Neural progenitor cell (in vitro differentiated cells): ENCODE measurements around the gene HDGFL2. TPM values are rescaled to one million over a fixed set of nuclear protein-coding genes. Genes with fewer than 3 reads are reported as not detected.

Source experiments
- DNase-seq: peaks from one replicate; pipeline ENCODE4 v3.0.0-alpha.2; 2016; ENCODE audit warnings: low spot score
- H2AFZ ChIP-seq: fragments of 200-600 bp; sonication (generic); replicated peaks from 2 replicates; pipeline ENCODE4 v1.6.1; 2016; ENCODE audit warnings: antibody characterized with exemption
- H3F3A ChIP-seq: fragments of 200-600 bp; sonication (generic); 2 replicates; pipeline ENCODE4 v1.6.1; 2016; ENCODE audit warnings: antibody characterized with exemption, low read depth
- H3K27ac ChIP-seq: fragments of 200-600 bp; sonication (generic); 2 replicates; pipeline ENCODE4 v1.5.1; 2016; ENCODE audit warnings: mild to moderate bottlenecking
- H3K27me3 ChIP-seq: fragments of 200-600 bp; sonication (generic); 2 replicates; pipeline ENCODE4 v1.6.1; 2016; ENCODE audit warnings: mild to moderate bottlenecking, moderate library complexity
- H3K36me3 ChIP-seq: fragments of 200-600 bp; sonication (generic); 2 replicates; pipeline ENCODE4 v1.5.1; 2016
- H3K4me1 ChIP-seq: fragments of 200-600 bp; sonication (generic); 2 replicates; pipeline ENCODE4 v1.6.1; 2016; ENCODE audit warnings: mixed run types
- H3K4me2 ChIP-seq: fragments of 200-600 bp; sonication (generic); 2 replicates; pipeline ENCODE4 v1.6.1; 2016
- H3K4me3 ChIP-seq: fragments of 200-600 bp; sonication (generic); 2 replicates; pipeline ENCODE4 v1.5.1; 2016
- H3K79me2 ChIP-seq: fragments of 200-600 bp; sonication (generic); 2 replicates; pipeline ENCODE4 v1.6.1; 2016; ENCODE audit warnings: low read depth
- H3K9ac ChIP-seq: fragments of 200-600 bp; sonication (generic); 2 replicates; pipeline ENCODE4 v1.6.1; 2016
- H3K9me3 ChIP-seq: fragments of 200-600 bp; sonication (generic); 2 replicates; pipeline ENCODE4 v1.5.1; 2016; ENCODE audit warnings: low read depth
- H4K20me1 ChIP-seq: fragments of 200-600 bp; sonication (generic); 2 replicates; pipeline ENCODE4 v1.6.1; 2016; ENCODE audit warnings: low read depth
- H3K27ac Mint-ChIP-seq: 3 replicates; pipeline ENCODE4 v1.8.0; 2021; ENCODE audit warnings: mixed read lengths
- H3K27me3 Mint-ChIP-seq: 2 replicates; pipeline ENCODE4 v1.8.0; 2022; ENCODE audit warnings: low read depth, mild to moderate bottlenecking, inconsistent platforms, moderate library complexity, mixed read lengths; ENCODE audit not compliant: insufficient read depth
- H3K36me3 Mint-ChIP-seq: 3 replicates; pipeline ENCODE4 v1.8.0; 2021; ENCODE audit warnings: mixed read lengths
- H3K4me1 Mint-ChIP-seq: 3 replicates; pipeline ENCODE4 v1.8.0; 2021; ENCODE audit warnings: mixed read lengths
- H3K4me3 Mint-ChIP-seq: 3 replicates; pipeline ENCODE4 v1.8.0; 2021; ENCODE audit warnings: mild to moderate bottlenecking, moderate library complexity, mixed read lengths
- H3K9me3 Mint-ChIP-seq: 3 replicates; pipeline ENCODE4 v1.8.0; 2020; ENCODE audit warnings: mixed read lengths
- CTCF ChIP-seq: fragments of 200-600 bp; sonication (generic); IDR thresholded peaks from 2 replicates; pipeline ENCODE4 v1.5.1; 2017; ENCODE audit warnings: antibody characterized with exemption, mild to moderate bottlenecking
- EZH2 ChIP-seq: fragments of 200-600 bp; sonication (generic); IDR thresholded peaks from 2 replicates; pipeline ENCODE4 v1.6.1; 2017; ENCODE audit warnings: antibody characterized with exemption, mild to moderate bottlenecking, moderate library complexity
- EZH2phosphoT487 ChIP-seq: fragments of 200-600 bp; sonication (generic); IDR thresholded peaks from 2 replicates; pipeline ENCODE4 v1.6.1; 2017; ENCODE audit warnings: antibody characterized with exemption
- total RNA-seq: library from RNA; depleted of rRNA; stranded (reverse); fragments of >200 nt; gene quantifications from 2 replicates; pipeline ENCODE4 v1.2.3, GENCODE V29; 2015; ENCODE audit warnings: low replicate concordance

HDGFL2 gene
- total RNA-seq, 1 donor from 2014 or later = 36.0 TPM

GRCh38 chr19:4504891-4505569 lies 32.9 kb downstream of the HDGFL2 start:
- H4K20me1 ChIP-seq = peaks cover 22% of the 10 kb centered on the region
- H3K4me2 ChIP-seq = no peak overlapping the region
- H3K4me3 ChIP-seq = no peak overlapping the region
- no peaks in the 10 kb centered on the region for H3K9me3 ChIP-seq
- Mint-ChIP-seq H3K4me1 (no peaks in the 10 kb centered on the region), H3K27me3 (peaks cover 15% of the 10 kb centered on the region), H3K9me3 (no peaks in the 10 kb centered on the region), H3K27ac (no peak overlapping the region), H3K4me3 (no peak overlapping the region), H3K36me3 (peaks cover 9% of the 10 kb centered on the region)
- H3K79me2 ChIP-seq = no peaks in the 10 kb centered on the region
- no peak overlapping the region for H3K27ac ChIP-seq
- no peaks in the 10 kb centered on the region for H3F3A ChIP-seq
- H3K9ac ChIP-seq = no peak overlapping the region
- TF ChIP-seq EZH2 (no peak), CTCF (no peak), EZH2phosphoT487 (no peak)
- H3K4me1 ChIP-seq = peaks cover 11% of the 10 kb centered on the region
- no peaks in the 10 kb centered on the region for H3K27me3 ChIP-seq
- H3K36me3 ChIP-seq = no peaks in the 10 kb centered on the region
- no peak for DNase-seq
- H2AFZ ChIP-seq = no peak overlapping the region

GRCh38 chr19:4505570-4506448 lies 33.7 kb downstream of the HDGFL2 start:
- TF ChIP-seq EZH2 (no peak), EZH2phosphoT487 (no peak), CTCF (no peak)
- H3K4me3 ChIP-seq = no peak overlapping the region
- H3K27ac Mint-ChIP-seq = peak overlapping the region; percentile 50

GRCh38 chr19:4506449-4507149 lies 34.5 kb downstream of the HDGFL2 start:
- Mint-ChIP-seq H3K27me3 (peaks cover 17% of the 10 kb centered on the region), H3K36me3 (peaks cover 9% of the 10 kb centered on the region), H3K4me1 (no peaks in the 10 kb centered on the region), H3K9me3 (no peaks in the 10 kb centered on the region), H3K4me3 (peak overlapping the region; percentile 30), H3K27ac (peak overlapping the region; percentile 40)
- TF ChIP-seq CTCF (no peak), EZH2 (no peak)
- Histone ChIP-seq H3K36me3 (no peaks in the 10 kb centered on the region), H3K4me3 (no peak overlapping the region), H2AFZ (no peak overlapping the region), H3K27me3 (no peaks in the 10 kb centered on the region), H3K27ac (no peak overlapping the region), H3K9me3 (no peaks in the 10 kb centered on the region), H3K9ac (no peak overlapping the region), H4K20me1 (peaks cover 22% of the 10 kb centered on the region), H3F3A (no peaks in the 10 kb centered on the region), H3K4me2 (no peak overlapping the region), H3K79me2 (no peaks in the 10 kb centered on the region), H3K4me1 (peaks cover 11% of the 10 kb centered on the region)
- no peak for DNase-seq

More at GRCh38 chr19:4505570-4506448, 33.7 kb downstream of the HDGFL2 start:
- Mint-ChIP-seq H3K4me1 (no peaks in the 10 kb centered on the region), H3K9me3 (no peaks in the 10 kb centered on the region), H3K4me3 (peak overlapping the region; percentile 30), H3K27me3 (peaks cover 15% of the 10 kb centered on the region), H3K36me3 (peaks cover 9% of the 10 kb centered on the region)
- H2AFZ ChIP-seq = no peak overlapping the region
- no peaks in the 10 kb centered on the region for H3K36me3 ChIP-seq
- no peaks in the 10 kb centered on the region for H3K27me3 ChIP-seq
- H3K9me3 ChIP-seq = no peaks in the 10 kb centered on the region
- no peaks in the 10 kb centered on the region for H3K79me2 ChIP-seq
- no peak for DNase-seq
- H3F3A ChIP-seq = no peaks in the 10 kb centered on the region
- H4K20me1 ChIP-seq = peaks cover 22% of the 10 kb centered on the region
- H3K4me2 ChIP-seq = no peak overlapping the region
- H3K4me1 ChIP-seq = peaks cover 11% of the 10 kb centered on the region
- no peak overlapping the region for H3K27ac ChIP-seq
- H3K9ac ChIP-seq = no peak overlapping the region
